HUDEP-2 (cell line): ENCODE data around the gene ARHGAP44.
"Not testable (repeated sequence)": the region's sequence is repeated elsewhere in the genome, so short reads cannot be mapped to it uniquely, and the experiment has no call there.

Experiments
- DNase-seq, 76 experiments: peaks; one replicate each; lab custom pipeline; 2025; ENCODE audit not compliant: unreplicated experiment in 76 of 76; lab: John Stamatoyannopoulos, UW

Gene ARHGAP44

DNA sequence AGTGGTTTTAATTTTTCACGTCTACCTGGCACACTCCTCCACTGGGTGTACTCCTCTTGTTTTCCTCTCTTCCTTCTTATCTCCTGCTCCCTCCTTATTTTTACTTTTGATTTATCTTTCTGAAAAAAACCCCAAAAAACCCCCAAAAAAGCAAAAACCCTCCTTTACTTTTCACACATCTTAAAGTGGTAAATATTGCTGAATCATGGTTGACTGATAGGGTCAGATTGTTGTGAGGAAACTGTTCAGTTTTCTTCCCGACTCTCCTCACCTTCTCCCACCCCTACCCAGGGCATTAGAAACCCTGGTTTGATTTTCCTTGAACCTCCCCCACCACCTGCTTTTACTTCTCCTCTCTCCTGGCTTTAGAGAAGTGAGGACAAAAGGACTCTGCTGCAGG is 25.4 kb downstream of the ARHGAP44 start:
- no peak for DNase-seq

DNA sequence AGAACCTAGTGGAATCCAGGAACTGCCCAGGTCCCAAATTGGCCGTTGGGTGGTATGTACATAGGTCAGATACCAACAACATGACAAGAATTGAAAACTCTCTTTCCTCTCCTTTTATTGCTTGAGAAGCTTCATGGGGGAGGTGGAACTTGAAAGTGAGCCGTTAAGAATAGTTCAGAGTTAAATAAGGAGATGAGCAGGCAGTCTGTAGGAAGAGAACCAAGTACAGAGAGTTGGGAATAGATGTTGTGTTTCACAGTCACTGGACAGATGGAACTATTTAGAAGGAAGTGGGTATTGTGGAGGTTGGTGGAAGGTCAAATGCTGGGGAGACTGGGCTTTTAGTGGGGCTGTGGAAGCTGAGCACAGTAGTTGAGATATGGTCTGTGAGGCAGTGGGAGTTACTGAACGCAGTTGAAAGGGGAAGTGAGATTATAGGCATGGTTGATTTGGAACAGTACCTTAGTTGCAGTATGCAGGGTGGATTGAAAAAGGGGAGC is 26.4 kb downstream of the ARHGAP44 start:
- DNase-seq, result no peak

DNA sequence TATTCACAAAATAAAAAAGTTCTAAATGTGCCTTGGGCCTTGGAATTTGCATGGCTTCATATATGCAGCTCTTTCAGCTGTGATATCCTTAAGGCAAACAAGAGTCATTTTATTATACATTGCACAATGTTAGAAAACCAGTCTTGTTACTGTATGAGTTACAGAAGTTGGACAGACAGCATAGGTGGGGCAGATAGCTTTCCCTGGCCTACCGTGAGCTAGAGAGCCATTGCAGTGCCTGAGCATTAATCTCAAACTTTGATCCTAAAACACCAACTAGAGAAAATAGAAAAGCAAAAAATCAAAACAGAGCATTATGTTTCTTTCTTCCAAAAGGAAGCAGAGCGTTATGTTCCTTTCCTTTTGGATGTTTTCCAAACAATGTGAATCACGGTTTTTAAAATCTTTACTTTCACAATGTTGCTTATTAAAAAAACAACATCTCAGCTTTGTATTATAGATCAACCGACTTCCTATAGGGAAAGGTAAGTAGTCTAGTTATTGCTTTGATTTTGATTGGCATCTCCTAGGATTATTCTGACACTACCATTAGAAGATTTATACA is 32.2 kb downstream of the ARHGAP44 start:
- no peak for DNase-seq

DNA sequence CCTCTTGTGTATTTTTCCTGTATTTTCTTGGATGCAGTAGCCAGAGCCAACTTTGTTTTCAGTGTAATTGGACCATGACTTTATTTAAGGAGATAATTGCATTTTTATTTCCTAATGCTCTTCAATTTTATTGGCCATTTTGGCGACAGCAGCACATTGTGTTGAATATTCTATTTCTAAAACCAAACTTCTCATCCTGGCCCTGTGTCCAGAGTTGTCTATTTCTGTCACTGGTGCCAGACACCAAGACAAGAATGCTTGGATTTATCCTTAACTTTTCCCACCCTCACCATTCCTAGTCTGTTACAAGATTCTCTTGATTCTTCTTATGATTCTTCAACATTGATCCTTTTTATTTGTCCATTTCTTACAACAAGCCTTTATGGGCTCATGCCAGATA is 37.1 kb downstream of the ARHGAP44 start:
- DNase-seq, result no peak

DNA sequence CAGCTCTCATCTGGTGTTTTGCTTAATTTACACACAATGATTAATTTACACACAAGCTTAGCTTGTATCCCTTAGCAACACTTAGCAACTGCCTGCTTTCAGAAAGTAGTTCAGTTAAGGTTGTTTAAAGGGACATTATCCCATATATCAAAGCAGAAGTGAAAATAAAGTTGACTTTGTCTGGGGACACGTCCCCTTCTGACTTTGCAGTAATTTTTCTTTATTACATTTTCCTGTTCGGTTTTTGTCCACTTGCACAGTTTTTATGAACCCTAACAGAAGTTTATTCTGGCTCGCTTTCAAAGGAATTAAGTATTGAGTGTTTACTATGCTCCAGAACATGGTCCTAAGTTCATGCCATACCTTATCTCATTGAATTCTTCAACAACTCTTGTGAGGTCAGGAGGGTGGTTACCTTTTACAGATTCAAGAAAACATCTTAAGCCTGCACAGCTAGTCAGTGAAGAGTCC is 41.5 kb downstream of the ARHGAP44 start:
- no peak for DNase-seq

DNA sequence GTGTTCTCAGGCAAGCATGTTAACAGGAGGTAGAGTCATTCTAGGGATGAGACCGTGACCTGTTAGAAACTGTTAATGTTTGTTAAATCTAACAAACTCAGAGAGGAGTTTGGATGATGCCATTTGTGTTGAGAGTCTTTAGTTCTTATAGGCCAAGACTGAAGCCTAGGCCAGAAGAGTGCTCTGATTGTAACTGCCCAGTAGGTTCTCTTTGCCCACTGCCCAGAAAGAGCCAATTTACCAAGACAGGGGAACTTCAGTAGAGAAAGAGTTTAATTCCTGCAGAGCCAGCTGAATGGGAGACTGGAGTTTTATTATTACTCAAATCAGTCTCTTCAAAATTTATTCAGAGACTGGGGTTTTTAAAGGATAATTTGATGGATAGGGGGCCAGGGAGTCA is 42.5 kb downstream of the ARHGAP44 start:
- DNase-seq, result no peak

DNA sequence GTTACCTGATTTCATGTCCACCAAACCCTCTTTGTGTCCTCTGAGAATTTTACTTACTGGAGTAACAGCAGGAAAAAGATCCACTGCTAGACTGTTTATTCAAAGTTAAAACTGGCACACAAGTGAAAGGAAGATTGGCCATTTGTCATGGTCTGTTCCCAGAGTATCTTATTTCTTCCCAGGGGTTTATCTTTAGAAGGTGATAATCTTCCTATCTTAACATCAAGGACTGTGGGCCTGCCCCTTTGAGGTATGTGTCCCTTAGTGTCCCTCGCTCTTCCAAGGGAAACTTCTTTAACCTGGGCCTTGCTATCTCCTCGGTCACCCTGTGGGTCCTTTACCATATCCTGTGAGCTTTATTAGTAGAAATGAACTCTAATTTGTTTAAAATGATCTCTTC is 49.7 kb downstream of the ARHGAP44 start:
- no peak for DNase-seq

DNA sequence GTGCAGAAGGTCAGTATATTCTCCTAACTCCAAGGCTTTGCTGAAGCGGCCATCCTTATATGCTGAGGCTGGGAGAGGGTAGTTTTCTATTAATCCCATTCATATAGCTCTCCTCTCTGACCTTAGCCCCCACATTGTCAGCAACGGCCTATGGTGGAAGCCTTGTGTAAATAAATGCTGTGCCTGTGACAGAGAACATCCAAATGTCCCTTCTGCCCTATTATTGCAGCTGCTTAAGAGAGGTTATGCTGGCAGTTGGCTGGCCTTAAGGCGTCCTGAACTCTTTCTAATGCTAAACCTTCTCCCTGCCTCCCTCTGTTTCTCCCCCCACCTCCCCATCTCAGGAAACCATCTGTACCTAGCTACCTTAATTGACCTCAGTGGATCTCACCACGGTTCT is 53.6 kb downstream of the ARHGAP44 start:
- DNase-seq, result no peak

DNA sequence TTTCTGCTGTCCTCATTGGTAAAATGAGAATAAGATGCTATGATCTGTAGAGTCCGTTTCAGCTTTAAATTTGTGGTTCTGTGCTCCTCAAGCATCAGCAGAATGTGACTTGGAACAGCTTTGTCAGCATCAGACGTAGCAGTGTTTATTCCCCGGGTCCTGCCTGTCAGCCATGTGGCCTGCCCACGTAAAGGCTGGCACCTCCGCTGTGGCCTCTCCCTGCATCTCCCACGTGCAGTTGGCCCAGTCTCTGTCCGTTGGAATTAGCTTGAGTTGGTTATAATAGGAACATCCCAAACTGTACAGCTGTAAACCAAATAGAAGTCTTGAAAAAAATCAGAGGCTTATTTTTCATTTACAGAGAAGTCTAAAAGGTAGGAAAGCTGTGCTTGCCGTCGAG is 61.7 kb downstream of the ARHGAP44 start:
- DNase-seq, result no peak

DNA sequence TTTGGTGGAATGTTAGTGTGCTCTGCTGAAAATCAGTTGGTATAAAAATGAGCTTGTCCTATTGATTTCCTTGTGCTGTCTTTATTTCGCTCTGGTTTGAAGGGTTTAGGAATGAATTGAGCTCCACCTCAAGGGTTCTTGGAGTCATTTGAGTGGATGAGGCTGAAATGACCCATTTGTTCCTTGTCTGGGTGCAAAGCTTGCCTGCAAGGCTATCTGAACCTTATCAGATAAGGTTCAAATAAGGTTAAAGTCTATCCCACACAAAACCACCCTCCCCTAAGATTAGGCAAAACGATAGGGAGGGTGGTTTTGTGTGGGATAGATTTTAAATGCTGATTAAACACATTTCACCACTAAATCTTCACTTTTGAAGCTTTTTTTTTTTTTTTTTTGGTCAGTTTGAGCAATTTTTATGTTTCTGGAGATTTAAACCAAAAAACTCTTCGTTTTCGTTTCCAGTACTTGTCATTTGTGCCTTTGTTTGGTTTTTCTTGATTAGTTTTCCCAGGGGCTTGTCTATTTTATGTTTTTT is 62.7 kb downstream of the ARHGAP44 start:
- DNase-seq, result no peak

DNA sequence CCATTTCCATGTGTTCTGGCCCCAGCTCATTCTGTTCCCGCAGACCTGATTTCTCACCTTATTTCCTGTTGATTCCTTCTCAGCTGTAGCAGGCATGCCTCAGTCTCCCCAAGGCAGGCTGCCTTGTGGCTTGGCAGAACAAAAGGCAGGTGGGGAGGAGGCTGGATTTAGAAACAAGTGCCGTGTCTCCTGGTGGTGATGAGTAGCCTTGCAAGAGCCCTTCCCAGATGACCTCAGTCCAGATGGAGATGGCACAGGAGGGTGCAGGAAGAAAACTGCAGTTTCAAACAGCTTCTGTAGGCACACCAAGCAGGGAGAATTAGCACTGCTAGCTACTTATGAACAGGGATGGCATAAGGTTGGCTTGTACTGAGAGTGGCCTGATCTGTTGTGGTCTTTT is 64.6 kb downstream of the ARHGAP44 start:
- DNase-seq, result no peak

DNA sequence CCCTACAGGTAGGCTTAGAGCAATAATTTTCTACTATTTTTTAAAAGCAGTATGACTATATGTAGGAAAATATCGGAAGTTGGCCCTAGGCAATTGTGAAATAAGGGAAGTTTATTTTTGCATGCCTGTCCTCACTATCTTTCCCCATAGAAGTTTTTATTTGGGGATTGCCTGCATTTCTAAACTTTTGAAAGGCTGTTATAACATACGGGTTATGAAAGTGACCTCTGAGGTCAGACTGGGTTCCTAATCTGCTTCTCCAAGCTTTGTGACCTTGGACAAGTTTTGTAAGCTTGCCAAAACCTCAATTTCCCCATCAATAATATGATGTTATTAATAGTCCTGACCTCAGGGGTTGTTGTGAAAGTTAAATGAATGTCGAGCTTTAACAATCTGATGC is 67.1 kb downstream of the ARHGAP44 start:
- no peak for DNase-seq

DNA sequence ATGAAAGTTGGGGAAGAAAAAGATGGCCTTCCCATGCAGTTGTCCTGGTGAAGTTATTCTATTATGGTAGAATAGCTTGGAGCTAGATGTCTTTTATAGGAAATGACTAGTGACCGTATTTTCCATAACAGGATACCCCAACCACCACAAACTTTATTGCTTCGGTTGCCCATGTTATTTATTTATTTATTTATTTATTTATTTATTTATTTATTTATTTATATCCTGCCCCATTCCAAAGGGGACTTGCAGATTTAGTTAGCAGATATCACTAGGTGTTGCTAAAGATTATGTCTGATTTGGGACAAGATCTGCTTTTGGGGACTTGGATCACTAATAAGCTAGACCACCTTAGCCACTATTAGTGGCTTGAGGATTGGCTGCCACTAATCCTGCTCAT is 68.3 kb downstream of the ARHGAP44 start:
- DNase-seq, result no peak

DNA sequence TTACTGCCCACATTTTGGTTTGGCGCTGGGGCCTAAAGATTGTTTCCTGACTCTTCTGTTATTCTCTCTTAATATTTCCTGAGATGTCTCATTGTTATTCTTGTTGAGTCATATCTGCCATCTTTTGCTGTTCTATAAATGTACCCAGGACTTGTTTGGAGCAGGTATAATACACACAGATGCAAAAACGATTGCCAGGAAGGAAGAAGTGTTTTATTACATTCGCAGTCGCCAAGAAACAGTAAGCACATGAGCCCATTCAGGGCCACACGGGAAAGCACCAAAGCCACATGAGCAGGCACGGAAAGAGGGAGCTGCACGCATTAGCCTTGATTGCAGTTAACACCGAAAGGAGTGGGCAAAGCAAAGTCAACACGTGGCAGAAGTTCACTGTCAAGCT is 70.2 kb downstream of the ARHGAP44 start:
- no peak for DNase-seq

DNA sequence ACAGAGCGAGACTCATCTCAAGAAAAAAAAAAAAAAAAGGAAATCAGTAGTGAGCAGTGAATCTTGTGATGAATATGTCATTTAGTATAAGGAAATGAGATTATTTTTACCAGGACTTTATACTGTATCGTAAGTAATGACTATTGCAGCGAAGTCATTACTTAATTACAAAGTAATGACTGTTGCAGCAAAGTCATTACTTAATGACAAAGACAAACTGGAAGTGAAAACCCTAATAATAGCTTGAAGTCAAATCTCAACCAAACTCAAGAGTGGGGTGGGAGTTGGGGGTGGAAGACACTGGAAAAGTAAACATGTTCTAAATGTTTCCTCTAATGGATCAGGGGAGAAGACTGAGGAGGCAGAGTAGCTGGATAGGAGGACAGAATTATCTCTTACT is 76.5 kb downstream of the ARHGAP44 start:
- no peak for DNase-seq

DNA sequence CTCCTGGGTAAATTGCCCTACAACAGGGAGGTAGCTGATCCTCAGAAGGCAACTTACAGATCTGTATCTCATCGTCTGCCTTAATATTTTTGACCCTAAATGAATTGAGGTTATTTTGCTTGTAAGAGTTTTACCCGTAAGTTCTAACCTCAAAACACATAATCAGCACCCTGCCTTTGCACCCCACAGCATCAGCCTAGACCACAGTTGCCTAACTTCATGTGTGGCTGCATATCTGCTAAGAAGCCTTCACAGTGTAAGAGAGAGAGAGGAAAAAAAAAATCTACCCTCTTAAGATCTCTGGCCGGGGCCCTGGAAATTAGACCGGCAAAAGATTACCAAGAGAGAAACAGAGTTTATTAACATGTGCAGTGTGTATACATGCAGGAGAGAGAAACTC is 76.9 kb downstream of the ARHGAP44 start:
- no peak for DNase-seq

DNA sequence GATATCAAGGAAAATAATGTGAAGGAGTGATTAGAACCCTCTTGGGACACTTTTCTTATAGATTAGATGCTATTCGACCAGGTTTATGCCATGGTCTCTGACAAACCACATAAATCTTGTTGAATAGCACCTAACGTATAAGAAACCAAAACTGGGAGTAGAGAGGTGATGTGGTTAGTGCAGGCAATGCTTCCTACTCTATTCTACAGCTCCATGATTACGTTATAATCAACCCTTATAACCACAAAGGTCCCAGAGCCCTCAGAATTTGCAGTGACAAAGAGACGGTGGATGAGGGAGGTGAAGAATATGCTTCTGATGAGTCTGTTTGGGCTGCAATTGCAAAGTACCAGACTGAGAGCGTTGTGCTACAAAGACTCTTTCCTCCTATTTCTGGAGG is 78.4 kb downstream of the ARHGAP44 start:
- DNase-seq, result no peak

DNA sequence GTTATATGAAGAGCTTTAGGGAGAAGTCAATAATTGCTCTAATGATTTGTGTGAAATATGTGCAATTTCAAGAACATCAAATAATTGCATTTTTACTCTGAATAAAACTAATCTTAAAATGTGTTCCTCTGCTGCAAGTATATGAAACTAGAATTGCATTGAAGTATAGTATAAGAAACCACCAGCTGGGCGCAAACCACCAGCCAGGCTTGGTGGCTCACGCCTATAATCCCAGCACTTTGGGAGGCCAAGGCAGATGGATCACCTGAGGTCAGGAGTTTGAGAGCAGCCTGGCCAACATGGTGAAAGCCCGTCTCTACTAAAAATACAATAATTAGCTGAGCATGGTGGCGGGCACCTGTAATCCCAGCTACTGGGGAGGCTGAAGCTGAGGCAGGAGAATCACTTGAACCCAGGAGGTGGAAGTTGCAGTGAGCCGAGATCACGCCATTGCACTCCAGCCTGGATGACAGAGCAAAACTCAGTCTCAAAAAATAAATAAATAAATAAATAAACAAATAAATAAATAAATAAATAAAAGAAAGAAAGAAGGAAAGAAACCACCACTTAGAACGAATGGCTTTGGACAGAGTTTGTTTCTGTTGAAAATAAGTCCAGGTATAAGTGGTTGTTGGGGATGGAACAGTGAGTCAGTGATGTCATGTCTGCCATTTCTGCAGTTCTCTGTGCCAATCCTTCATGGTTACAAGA is 84.3 kb downstream of the ARHGAP44 start:
- not testable (repeated sequence) for DNase-seq

DNA sequence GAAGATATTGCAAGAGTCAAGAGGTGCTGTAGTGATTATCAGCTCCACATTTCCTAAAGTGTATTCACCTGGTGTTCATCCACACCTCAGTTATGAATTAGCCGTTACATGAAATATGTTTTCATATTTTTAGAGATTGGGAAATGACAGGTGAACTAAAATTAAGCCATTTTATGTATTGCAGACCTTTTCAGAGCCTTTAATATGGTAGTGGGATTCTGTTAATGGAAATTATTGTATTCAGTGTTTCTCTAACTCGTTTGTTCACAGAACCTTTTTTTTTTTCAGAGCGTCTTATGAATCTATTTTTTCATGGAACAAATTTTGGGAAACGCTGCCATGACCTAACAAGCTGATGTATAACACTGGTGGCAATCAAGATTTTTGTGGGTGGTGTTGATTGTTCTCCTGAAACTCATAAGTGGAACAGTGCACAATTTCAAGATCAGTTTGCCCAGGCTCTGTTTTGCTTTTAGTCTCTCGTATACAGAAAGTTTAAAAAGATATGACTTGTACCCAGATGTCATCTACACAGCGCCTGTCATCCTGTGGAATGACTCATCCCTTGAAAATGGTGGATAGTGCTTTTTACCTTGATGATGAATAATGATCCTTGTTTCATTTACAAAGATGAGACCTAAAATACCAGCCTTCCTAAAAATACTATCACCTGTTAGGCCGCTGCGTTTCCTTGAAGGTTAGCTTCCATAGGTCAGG is 88.8 kb downstream of the ARHGAP44 start:
- no peak for DNase-seq

DNA sequence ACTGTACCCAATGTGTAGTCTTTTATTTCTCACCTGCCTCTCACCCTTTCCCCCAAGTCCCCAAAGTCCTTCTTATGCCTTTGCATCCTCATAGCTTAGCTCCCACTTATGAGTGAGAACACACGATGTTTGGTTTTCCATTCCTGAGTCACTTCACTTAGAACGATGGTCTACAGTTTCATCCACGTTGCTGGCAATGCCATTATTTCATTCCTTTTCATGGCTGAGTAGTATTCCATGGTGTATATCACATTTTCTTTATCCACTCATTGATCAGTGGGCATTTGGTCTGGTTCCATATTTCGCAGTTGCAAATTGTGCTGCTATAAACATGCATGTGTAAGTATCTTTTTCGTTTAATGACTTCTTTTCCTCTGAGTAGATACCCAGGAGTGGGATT is 89.8 kb downstream of the ARHGAP44 start:
- DNase-seq, result not testable (repeated sequence)

DNA sequence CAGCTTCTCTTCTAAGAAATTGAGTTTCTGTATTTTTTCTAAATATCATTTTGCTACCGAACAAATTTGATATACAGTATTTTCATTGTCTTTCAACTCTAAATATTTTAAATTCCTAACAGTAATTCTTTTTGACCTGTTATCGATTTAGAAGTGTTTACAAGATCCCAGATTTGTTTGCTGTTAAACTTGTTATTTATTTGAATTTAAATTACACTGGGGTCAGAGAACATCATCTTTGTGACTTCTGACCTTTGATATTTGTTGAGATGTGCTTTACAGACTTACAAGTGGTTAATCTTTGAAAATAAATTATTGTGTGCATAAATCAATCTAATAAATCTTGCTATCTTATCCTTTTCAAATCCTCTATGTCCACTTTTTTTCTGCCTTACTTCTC is 94.2 kb downstream of the ARHGAP44 start:
- no peak for DNase-seq

DNA sequence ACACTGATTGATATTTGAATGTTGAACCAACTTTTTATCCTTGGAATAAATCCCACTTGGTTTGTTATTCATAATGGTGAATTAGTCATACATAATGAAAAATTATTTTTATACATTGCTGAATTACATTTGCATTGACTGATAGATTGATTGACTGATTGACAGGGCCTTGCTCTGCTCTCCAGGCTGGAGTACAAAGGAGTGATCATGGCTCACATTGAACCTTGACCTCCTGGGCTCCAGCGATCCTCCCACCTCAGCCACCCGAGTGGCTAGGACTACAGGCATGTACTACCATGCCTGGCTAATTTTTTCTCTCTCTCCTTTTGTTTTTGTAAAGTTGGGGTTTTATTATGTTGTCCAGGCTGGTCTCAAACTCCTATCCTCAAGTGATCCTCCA is 97.8 kb downstream of the ARHGAP44 start:
- DNase-seq, result no peak
